Medulla oblongata (tissue), 1 donor: Measurements from ENCODE around the gene DLG2.
"Not testable (repeated sequence)": the region's sequence is repeated elsewhere in the genome, so short reads cannot be mapped to it uniquely, and the experiment has no call there.

Source experiments
- DNase-seq: peaks from one replicate; pipeline ENCODE4 v3.0.0-alpha.2; 2015; ENCODE audit errors: extremely low spot score

The DLG2 gene

DNA sequence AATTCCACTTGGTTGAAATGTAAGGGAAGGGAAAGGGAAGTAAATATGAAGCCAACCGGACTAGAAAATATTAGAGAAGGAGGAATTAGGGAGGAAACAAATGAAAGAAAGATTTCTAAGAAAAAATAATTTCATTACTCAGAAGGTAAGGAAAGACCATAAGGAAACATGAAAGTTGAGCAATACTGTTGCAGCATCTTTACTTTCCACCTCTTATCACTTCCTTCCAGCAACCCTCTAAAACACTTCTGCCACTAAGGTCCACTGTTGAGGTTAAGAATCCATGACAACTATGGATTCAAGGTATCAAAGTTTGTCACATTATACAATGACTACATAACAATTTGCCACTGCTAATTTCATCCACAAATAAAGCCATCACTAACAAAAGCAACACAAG lies 308.6 kb downstream of the DLG2 start:
- no peak for DNase-seq

DNA sequence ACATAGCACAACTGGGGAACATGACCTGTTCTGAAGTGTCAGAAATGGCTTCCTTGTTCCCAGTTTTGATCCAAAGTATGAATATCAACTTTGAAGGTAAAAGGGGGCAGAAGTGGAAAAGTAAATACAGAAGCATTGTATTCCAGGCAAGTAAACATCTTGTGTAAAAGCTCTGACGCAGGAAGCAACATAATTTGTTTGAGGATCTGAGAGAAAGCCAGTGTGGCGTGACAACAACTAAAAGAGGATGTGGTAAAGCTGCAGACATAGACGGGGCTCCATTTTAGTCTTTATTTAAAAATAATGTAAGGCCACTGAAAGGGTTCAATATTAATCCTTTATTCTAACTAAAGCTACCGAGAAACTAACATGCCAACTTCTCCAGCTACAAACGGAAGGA lies 310.2 kb downstream of the DLG2 start:
- DNase-seq = peak; percentile 49

GRCh38 chr11:85313741-85314140 lies 313.4 kb downstream of the DLG2 start:
- no peak for DNase-seq

DNA sequence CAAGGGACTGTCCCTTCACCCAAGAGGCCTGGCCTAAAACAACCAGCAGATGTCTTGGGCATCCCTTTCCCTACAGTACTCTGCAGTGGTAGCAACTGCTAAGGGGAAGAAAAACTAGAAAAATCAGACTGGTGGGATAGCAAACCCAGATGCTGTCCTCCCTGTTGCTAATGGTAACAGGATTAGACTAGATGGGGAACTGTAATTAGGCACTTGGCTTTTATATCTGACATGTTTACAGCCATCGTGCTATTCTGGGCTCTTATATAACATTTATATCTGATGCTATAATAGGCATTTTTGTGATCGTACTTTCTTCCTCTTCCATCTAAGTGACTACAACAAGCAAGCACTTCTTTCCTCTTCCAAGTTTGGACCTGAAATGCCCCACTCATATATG lies 316.7 kb downstream of the DLG2 start:
- DNase-seq = no peak

DNA sequence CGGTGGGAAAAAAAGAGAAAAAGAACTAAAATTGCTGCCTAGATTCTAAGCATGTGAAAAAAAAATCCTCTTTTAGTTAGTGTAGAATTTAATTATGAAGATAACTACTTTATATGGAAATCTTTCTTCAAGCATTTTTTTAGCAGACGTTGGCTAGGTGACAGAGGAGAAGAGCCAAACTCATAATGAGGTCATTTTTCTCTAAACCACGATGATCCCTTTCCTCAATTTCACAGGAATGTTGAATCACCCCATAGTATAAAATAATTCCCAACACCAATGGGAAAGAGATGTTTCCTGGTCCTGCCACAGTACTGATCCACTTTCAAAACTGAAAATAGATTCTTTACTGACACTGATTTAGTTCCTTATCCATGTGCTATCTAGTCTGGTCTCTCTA lies 319.8 kb downstream of the DLG2 start:
- DNase-seq = no peak

DNA sequence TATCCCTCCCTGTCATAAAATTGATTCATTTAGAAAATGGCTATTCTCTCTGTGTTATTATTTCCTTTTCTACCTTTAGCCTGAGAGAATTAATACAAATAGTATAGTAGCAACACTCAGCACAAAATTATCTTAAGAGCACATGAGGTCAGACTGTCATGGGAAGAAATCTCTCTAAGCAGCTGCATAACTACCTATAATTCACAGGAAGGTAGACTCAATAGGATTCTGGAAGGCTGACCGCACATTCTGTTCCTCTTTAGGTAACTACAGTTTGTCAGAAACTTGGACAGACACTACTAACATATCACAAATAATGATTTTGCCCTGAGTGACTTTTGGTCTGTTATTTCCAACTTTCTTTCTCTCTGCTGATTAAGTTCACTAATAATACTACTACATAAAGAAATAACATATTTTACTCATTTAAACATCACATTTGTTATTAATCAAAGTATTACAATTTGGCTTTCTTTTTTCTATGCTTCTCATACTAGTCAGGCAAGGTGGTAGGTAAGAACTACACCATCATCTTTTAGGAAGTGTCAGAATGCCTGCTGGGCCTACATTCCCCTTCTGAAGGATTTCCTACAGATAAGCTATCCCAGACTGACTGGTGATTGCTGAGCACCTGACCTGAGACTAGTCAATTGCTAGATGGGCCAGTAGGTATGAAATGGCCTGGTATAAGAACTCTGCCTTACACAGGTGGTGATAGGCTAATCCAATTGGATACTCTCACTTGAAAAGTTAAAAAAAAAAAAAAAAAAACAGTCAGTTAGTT lies 325.1 kb downstream of the DLG2 start:
- DNase-seq = no peak

GRCh38 chr11:85299258-85299942 lies 327.7 kb downstream of the DLG2 start:
- no peak for DNase-seq

- no peak for DNase-seq
Observed at GRCh38 chr11:85295694-85296271, 331.4 kb downstream of the DLG2 start.

- no peak for DNase-seq
Observed at GRCh38 chr11:85281550-85281949, 345.6 kb downstream of the DLG2 start.

DNA sequence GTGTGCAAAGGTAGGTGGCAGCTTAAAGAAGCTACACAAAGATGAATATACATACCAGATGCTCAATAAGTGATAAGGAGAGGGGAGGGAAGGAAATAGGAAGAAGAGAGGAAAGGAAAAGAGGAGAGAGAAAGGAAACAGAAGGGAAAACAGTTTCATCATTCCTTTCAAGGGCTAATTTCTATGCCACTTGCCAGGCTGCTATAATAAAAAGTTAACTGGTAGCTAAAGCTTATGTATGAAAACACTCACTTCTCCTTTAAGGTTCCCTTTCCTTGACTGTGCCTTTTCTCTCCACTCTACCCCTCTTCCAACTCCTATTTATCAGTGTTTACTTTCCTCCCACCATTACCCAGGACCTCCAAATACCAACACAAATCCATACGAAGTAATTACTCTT lies 347.9 kb downstream of the DLG2 start:
- no peak for DNase-seq

- no peak for DNase-seq
Observed at GRCh38 chr11:85277693-85278092, 349.5 kb downstream of the DLG2 start.

GRCh38 chr11:85276332-85276731 lies 350.8 kb downstream of the DLG2 start:
- DNase-seq = no peak

- not testable (repeated sequence) for DNase-seq
Observed at GRCh38 chr11:85270315-85270714, 356.8 kb downstream of the DLG2 start.

DNA sequence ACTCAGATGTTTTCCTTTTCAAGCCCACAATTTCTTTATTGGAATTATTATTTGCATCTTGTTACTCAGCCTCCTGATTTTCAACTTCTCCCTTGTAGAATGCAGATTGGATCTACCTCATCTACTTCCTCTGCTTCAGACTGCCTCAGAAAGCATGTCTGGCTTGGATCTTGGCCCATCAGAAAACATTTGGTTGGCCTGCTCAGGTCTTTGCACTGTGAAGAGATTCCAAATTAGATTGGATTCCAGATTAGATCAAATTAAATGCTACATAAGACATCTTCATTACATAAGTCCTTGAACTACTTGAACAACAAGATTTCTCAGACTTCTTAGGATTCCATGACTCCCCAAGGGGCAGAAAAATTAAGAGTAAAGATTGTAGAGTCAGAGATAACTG lies 358.0 kb downstream of the DLG2 start:
- no peak for DNase-seq

DNA sequence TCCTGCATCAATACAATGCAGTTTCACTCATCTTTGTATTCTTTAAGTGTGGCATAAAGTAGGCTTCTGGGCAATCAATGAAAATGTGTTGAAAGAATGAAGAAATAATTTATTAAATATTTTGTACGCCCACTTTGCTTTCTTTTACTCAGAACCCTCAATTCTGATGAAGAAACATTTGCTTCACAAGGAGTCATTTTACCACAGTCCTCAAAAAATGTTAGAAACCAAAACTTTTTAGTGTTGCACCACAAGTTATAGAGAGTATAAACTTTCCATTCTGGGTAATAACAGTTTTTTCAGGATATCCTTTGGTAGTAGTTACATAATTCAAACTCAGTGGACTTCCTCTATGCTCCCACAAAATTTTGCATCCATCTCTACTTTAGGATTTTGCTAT lies 360.5 kb downstream of the DLG2 start:
- no peak for DNase-seq

GRCh38 chr11:85263328-85263727 lies 363.8 kb downstream of the DLG2 start:
- no peak for DNase-seq

- DNase-seq = no peak
Observed at GRCh38 chr11:85257837-85258236, 369.3 kb downstream of the DLG2 start.

DNA sequence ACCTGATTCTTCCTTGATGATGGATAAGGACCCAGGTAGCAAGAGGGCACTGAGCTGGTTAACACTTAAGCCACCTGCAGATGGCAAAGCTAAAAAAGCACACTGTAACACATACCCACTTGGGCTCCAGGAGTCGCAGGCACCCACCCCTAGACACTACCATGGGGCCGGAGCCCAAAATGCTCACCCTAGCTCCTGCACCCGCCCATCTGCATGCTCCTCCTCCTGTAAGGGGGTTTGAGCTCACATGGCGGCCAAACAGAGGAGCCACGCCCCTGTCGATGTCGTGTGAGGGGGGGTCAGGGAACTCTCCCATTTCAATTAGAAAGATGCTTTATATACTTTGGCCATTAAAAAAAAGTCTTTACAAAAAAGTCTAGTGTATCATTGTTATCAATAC lies 370.7 kb downstream of the DLG2 start:
- no peak for DNase-seq

- no peak for DNase-seq
Observed at GRCh38 chr11:85249482-85249881, 377.7 kb downstream of the DLG2 start.

- DNase-seq = no peak
Observed at GRCh38 chr11:85247797-85248196, 379.3 kb downstream of the DLG2 start.

DNA sequence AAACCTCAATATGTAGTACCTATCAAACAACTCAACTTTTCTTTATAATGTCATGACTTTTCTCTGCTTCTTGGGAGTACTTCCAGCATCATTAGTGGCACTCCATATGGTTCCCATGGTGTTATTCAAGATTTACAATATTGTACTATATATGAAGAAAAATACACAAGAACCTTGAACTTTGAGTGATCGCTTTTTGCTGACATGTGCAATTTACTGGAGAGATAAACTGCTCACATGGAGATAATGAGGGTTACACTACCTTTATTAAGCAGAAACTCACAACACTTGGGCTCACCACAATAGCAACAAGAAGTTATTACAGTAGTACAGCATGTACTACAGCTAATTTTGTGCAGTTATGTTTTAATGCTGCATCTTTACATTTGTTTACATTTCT lies 388.2 kb downstream of the DLG2 start:
- DNase-seq = no peak

GRCh38 chr11:85238038-85238437 lies 389.1 kb downstream of the DLG2 start:
- DNase-seq = not testable (repeated sequence)

DNA sequence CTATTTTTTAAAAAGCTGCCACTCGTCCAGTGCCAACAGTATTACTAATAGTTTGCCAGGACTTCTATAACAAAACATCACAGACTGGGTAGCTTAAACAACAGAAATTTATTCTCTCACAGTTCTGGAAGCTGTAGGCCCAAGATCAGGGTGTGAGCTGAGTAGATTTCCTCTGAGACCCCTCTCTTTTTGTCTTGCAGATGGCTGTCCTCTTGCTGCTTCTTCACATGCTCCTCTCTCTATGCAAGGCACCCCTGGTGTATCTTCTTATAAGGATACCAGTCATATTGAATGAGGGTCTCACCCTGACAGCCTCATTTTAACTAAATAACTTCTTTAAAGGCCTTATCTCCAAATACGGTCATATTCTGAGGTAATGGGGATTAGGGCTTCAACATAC lies 390.9 kb downstream of the DLG2 start:
- DNase-seq = no peak
